HG02588 (cell line): ENCODE measurements around the gene EFTUD2.

Source experiments
- ATAC-seq: cut with Tn5 transposase; IDR thresholded peaks from one replicate; pipeline ENCODE4 v1.9.1; 2021; ENCODE audit warnings: mild to moderate bottlenecking, moderate library complexity; ENCODE audit not compliant: unreplicated experiment

Gene EFTUD2

DNA sequence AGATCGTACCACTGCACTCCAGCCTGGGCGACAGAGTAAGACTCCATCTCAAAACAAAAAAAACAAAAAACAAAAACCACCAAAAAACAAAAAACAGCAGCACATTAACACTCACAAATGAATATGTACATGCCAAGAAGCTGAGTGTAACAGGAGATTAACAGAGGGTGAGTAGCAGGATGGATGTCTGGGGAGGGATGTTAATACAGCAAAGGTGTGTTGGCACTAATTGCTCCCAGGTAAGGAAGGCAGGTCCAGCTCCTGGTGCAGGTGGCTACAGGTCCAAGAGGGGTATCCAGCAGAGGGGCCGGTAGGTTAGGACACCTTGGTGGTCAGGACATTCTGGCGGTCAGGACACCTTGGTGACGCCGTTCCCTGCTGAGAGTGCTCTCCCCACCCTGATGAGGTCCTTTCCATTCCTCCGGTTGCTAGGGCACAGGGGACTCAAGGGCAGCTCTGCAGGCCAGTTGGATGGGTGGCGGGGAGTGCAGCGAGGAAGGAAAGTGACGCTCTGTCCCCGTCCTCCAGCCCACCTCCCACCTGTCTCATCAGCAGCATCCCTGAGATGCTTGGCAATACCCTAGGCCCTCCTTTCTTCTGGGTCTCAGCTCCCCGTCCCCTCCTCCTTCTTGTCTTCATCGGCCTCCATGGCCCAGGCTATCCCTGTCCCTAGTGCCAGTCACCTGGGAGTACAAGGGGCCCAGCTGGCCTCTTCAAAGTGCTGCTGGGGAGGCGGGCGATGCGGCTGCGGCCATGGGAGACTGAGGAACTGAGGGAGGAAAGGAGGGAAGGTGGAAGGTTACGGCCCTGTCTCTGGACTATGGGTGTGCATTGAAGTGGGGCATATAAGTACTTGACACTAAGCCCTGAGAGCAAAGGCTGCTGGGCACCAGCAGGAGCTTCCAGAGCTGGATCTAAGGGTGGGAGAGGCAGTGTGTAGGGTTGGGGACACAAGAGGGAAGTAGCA lies 26.8 kb upstream of the EFTUD2 start:
- ATAC-seq: no peak

DNA sequence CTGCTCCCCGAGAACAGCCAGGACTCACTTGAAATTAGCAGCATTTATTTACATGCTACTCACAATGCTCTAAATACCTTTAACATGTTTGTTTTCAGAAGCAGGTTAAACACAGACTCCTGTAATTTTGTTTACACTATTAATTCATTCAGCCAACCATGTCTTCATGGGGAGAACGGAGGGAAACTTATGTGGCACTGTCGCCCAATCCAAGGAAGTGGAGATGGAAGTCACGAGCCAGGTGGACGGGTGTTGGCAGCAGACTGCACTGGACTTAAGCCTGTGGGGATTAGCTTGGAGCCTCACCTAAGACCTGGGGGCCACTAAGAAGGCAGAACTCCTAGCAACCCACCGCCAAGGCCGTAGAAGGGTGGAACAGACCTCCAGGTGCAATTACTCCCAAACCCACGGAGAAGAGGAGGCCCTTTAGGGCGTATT lies 24.9 kb upstream of the EFTUD2 start:
- no peak for ATAC-seq

DNA sequence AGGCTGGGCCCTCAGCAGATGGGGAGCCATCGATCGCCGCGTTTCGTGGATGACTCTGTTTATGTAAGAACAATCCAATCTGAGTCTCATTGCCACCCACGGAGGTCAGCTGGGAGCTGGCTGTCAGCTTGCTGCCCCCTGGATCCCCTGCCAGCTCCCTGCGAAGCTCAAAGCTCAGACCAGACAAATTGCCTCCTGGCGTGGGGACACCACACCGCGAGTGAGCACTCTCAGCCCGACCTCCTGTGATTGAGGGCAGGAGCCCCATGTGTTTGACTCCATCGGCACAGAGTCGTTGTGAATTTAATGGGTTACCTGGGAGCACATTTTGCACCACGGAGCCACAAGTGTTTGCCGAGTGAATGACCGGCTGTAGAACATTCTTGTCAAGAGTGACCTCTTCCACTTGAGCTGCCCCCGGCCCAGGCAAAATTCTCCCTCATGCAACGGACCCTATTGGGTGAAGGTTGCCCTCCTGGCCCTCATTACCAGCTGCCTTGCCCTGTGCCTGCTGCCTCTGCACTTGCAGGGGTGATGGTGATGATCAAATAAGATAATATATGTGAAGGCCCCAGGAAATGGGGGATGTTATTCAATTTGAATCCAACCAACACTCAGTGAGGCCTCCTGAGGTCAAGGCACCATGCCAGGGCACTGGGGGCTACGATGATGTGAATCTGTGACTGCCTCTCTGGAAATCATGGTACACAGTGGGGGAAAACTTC lies 23.7 kb upstream of the EFTUD2 start:
- no peak for ATAC-seq

DNA sequence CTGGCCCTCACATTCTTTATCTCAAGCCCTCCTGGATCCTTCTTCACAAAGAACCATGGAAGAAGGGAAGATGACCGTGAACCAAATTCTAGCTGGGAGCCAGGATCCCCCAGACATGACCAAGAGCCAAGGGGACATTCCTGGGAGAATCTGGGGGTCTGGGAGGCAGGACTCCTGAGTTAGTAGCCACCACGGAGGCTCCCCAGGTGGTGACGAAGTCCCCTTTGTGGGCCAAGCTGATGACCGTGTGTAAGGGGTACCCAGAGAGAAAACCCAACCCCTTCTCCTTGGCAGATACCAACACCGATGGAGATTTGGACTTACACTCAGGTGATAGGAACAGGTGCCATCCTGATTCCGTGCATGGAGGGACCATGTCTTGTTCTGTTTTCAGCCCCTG lies 22.9 kb upstream of the EFTUD2 start:
- no peak for ATAC-seq

DNA sequence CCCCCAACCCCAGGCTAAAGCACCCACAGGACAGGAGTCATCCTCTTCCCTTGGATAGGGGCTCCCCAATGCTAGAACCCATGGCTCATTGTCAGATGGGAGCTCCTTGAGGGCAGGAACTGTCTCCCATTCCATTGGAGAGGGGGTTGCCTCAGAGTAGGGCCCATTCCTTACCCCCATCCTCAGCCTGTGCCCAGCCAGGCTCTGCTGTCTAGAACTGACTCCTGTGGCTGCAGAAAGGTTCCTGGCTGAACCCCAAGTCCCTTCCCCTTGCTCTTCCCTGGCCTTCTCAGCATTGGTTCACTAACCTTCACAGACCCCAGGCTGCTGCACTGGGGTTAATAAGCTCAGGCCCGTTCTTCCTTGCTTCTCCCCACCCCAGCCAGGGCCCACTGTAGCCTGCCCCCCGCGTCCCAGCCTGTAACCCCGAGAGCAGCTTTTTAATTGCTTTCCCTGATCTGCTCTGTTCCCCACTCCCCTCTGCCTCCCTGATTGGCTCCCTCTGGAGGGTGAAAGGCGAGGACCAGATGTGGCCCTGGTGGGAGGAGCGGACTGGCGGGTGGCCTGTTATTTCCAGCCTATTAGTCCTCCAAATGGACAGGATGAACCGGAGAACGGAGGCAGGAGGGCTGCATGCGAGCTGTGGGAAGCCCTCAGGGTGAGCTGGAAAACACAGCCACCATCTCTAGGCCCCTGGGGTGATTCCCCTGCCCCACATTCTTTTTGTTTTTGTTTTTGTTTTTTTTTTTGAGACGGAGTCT lies 22.1 kb upstream of the EFTUD2 start:
- ATAC-seq: no peak

DNA sequence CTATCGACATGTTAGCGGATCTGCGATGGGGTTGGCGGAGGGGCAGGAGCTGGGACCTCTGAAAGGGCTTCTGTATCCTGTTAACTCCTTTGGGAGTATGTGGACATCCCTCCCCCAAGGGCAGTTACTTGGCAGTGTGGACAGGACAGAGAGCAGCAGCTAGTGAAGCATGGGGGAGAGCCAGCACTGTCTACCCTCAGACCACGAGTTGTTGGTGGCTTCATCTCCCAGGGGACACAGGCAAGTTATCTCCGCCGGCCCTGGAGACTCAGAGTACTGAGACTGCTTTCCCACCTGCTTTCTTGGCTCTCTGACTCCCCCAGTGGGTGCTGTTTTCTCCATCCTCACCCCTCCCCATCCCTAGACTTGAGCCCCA lies 21.3 kb upstream of the EFTUD2 start:
- ATAC-seq: no peak

DNA sequence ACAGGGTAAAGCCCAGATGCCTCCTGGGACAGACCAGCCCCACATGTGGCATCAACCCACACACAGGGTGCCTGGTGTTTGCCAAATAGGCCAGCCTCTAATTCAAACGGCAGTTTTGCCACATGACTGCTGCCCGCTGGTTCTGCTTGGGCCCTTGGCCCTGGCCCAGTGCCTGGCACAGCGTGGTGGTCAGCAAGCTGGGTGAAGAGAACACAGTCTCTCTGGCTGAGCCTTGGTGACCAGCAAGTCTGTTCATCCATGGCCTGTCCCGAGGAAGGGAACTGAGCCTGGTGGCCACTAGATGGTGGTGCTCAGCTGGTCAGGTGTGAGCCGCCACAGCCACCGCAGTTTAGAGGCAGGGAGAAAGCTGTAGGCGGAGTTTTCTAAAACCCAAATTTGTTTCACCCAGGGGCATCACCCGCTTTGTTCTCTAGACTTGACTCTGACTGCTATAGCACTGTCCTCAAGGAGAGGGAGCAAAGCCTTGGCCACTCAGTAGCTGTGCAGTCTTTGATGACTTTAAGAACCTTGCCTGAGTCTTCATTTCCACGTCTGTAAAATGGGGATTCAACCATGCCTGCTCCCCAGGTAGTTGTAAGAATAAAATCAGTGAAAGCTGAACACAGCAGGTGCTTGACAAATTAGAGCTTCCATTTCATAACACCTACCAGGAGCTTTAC lies 20.8 kb upstream of the EFTUD2 start:
- ATAC-seq: peak; percentile 70

DNA sequence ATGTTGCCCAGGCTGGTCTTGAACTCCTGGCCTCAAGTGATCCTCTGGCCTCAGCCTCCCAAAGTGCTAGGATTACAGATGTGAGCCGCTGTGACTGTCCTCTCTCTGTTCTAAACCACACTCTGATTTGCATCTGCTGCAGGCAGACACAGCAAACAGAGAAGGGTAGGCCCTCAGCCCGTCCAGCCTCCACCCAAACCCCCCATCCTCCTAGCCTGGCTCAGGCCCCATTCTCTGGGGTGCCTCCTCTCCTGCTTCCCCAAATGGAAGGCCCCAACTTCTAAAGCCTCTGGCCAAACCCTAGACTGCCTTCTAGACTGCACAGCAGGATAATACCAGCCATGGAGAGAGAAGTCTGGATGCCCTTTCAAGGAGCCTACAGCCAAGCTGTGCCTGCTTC lies 20.2 kb upstream of the EFTUD2 start:
- no peak for ATAC-seq

DNA sequence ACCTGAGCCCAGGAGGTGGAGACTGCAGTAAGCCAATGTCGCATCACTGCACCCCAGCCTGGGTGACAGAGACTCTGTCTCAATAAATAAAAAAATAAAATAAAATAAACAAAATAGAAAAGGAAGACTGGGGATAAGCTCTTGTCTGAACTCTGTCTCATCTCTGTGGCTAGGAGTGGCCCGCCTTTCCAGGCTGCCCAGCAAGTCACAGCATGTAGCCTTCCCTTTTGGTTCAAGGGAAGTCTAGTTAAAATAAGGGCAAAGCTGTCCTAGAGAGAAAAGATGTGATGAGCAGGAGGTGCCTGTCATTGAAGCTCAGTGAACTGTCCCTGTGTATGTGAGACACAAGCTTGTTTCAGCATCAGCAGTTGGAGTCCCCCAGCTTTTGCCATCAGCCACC lies 18.8 kb upstream of the EFTUD2 start:
- ATAC-seq: no peak

DNA sequence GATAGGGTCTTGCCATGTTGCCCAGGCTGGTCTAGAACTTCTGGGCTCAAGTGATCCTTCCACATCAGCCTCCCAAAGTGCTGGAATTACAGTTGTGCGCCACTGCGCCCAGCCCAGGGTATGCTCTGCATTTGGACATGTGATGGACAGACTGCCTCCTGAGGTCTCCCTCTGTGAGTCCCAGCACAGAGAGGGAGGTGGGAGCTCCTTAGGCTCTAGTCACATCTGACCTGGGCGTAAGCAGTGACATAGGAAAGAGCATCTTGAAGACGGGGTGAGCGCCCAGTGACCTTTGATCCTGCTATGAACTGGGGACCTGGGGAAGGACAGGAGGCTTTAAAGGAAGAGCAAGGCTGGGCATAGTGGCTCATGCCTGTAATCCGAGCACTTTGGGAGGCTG lies 18.2 kb upstream of the EFTUD2 start:
- ATAC-seq: no peak

DNA sequence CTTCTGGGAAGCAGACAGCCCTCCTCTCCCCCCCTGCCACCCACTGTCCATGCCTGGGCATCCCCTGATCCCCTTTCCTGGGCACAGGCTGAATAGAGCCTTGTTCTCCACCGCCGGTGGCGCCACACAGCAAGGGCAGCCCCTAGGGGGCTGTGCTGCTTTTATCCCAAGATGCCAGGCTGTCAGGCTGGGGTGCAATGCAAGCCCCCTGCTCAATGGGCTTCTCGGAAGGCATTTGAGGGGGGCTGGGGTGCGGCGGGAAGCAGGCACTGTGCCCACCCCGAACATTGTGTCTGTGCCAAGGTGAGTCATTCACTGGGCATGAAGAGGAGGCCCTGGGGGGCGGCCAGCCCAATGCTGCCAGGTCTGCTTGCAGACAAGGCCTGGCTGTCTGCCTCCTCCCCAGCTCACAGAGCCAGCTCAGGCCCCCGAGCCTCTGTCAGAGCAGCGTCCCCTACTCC lies 17.6 kb upstream of the EFTUD2 start:
- no peak for ATAC-seq

DNA sequence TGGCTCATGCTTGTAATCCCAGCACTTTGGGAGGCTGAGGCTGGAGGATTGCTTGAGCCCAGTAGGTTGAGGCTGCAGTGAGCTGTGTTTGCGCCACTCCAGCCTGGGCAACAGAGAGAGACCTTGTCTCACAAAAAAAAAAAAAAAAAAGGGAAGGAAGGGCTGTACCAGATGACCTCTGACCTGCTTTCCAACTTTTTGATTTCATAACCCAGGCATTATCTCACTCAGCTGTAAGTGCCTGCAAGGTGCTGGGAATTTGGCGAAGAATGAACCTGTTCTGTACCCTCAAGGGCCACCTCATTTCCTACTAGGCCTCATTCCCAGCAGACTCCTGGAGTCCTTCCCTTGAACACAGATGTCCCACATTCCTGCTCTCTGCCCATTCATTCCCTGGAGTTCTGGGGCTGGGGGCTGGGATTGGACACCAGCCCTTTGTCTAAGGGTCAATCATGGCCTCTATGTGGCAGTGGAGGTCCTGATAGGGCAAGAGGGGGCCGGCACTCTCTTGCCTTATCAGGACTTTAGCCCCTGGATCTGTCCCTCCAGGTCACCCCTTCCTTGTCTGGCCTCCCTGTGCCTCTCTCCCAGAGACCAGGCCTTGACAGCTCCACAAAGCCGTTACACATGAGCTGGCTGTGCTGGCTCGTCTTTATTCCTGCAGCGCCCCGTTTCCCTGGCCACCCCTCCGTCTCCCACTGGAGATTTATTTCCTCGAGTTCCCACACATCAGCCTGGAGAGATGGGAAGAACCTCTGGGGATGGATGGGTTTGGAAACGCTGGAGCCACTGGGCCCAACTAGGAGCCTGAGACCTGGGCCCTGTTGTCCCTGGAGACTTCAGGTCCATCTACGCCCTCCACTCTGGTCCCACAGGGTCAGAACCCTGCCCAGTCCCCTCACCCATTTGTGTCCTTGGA lies 16.9 kb upstream of the EFTUD2 start:
- ATAC-seq: no peak

DNA sequence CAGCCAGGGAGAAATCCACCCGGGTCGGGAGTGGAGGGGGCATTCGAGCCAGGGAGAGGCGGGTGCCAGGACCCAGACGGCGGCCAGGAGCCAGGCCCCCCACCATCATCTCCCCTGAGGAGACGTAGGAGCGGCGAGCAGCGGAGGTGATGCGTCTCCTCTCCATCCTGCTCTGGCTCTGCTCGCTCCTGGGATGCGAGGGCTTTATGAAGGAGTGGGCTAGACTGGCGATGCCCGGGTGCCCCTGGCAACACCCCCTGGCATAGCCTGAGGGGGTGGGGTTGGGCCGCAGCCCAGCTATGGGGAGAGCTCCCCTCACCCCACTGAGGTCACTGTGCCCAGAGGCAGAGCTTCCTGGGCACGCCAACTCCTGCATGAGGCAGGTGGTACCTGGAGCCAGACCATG lies 16.1 kb upstream of the EFTUD2 start, which contains the start of gene GFAP:
TSS of gene GFAP (minus strand) at position 180 of the 406 bp plus-strand sequence. CDS start at position 166, 14 bp downstream.
- no peak for ATAC-seq

DNA sequence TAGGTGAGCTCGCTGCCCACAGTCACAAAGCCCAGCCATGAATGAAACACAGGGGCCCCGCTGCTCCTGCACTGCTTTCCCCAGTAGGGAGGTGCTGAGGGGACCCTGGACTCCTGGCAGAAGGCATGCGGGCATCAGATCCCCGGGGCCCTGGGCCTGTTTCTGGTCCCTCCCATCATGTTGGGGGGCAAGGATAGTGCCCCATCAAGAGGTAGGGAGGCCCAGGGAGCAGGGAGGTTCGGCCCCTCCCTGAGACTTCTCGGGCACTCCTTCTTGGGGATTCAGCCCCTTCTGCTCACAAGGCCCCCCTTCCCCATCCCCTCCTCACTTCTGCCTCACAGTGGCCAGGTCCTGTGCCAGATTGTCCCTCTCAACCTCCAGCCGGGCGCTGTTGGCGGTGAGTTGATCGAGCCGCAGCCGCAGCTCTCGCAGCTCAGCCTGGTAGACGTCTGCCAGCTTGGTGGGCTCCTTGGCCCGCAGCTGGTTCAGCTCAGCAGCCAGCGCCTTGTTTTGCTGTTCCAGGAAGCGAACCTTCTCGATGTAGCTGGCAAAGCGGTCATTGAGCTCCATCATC lies 15.5 kb upstream of the EFTUD2 start:
- ATAC-seq: no peak

DNA sequence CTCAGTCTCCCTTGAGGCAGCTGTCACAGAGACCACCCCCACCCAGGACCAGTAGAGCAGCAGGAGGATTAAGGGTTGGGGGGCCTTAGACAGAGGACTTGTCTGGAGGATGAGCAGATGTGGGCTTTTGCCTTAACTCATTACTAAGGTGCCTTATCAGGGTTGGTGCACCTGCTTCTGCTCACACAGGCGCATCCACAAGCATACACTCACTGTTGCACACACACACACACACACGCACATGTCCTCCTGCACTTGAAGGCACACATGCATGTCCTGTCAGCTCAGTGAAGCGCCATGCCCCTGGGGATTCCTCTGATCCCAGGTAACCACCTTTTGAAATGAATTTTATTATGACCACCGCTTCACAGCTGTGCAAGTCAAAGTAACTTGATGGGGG lies 14.9 kb upstream of the EFTUD2 start:
- ATAC-seq: no peak

DNA sequence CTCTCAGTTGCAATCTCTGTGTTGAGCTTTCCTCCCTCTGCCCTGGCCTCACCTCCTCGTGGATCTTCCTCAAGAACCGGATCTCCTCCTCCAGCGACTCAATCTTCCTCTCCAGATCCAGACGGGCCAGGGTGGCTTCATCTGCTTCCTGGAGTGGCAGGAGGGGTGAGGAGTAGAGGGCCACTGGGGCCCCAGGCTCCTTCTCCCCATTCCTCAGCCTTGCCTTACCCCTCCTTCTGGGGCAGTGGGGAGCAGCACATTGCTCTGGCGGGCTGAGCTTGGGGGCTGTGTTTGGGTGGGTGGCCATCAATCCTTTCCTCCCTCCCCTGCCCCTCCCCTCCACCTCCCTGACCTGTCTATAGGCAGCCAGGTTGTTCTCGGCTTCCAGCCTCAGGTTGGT lies 14.4 kb upstream of the EFTUD2 start:
- no peak for ATAC-seq

DNA sequence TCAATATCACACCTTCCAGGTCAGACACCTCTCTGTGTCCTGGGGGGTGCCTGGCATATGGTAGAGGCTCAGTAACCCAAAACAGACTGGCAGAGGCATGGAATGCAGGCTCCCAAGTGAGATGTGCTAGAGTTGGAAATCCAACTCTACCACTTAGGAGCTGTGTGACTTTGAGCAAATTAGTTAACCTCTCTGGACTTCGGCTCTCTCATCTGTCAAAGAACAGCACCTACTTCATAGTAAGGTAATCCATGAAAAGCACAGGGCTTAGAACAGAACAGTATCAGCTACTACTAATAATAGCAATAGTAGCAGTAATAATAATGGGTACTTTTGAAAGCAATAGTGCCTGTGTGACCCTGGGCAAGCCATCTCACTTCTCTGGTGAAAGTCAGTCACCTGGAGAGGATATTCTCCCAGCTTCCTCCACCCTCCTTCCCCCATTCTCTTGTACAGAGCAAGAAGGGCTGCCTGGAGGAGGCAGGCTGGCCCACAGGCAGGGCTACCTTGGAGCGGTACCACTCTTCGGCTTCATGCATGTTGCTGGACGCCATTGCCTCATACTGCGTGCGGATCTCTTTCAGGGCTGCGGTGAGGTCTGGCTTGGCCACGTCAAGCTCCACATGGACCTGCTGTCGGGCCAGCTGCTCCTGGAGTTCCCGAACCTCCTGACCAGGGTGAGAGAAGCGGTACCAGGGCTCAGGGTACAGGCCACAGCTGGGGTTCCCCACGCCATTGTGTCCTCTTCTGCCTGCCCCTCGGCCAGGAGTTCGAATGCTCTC lies 13.7 kb upstream of the EFTUD2 start:
- no peak for ATAC-seq
